ENCODE data around the gene OR4D2.
A peak's percentile ranks its signal among the peaks of the same experiment; 100 is the strongest.
"Not testable (repeated sequence)": the region's sequence is repeated elsewhere in the genome, so short reads cannot be mapped to it uniquely, and the experiment has no call there.

The OR4D2 gene

DNA sequence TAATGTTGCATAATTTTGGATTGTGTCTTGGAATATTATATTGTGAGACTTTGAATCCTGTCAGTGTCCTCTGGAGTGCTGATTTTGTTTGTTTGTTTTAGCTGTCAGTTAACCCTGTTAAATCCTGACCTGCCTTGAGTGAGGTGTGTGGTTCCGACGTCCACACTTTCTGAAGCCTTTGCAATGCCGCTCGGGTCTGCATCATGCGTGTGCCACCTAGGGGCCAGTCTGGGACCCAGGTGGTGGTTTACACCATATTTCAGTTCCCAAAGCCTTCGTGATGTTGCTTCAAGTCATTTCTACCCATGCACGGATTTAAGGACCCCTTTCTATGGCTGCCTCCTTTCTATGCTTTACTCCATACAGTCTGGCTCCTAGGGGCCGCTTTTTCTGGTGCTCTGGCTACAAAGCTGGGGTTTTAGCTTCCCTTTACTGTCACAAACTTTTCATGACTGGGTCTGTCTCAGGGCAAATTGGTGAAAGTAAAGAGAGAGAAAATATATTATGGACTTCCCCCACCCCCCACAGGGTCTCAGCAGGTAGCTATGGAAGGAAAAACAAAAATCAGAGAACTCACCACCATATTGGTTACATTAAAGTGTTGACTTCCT, 30.0 kb upstream of the OR4D2 start:
- Histone ChIP-seq H3K27me3 (ENCODE audit: insufficient read depth, low read depth, severe bottlenecking) (no peaks in the 10 kb centered on the region), H3K9me3 (ENCODE audit: severe bottlenecking) (peaks cover 4% of the 10 kb centered on the region)

DNA sequence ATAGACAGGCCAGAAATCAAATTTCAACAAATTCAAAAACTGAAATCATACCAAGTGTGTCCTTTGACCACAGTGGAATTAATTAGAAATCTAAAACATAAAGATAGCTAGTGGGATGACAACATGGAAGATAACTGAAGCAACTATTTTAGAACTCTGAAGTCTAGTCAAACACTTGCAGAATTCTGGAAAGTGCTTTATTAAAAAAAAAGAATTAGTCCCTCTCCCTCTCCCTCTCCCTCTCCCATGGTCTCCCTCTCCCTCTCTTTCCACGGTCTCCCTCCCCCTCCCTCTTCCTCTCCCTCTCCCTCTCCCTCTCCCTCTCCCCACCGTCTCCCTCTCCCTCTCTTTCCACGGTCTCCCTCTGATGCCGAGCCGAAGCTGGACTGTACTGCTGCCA, 25.3 kb upstream of the OR4D2 start:
- H3K27ac ChIP-seq: no peak overlapping the region
- TF ChIP-seq, protein P1, sequence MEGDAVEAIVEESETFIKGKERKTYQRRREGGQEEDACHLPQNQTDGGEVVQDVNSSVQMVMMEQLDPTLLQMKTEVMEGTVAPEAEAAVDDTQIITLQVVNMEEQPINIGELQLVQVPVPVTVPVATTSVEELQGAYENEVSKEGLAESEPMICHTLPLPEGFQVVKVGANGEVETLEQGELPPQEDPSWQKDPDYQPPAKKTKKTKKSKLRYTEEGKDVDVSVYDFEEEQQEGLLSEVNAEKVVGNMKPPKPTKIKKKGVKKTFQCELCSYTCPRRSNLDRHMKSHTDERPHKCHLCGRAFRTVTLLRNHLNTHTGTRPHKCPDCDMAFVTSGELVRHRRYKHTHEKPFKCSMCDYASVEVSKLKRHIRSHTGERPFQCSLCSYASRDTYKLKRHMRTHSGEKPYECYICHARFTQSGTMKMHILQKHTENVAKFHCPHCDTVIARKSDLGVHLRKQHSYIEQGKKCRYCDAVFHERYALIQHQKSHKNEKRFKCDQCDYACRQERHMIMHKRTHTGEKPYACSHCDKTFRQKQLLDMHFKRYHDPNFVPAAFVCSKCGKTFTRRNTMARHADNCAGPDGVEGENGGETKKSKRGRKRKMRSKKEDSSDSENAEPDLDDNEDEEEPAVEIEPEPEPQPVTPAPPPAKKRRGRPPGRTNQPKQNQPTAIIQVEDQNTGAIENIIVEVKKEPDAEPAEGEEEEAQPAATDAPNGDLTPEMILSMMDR (IDR thresholded peaks at IDR 0.05; ENCODE audit: low read depth, low read length): no peak
- no peak for DNase-seq

More for the DNA sequence above, 30.0 kb upstream of the OR4D2 start:
- Histone ChIP-seq H3K4me3 (ENCODE audit: low read depth, low read length) (no peak overlapping the region), H3K27ac (no peak overlapping the region), H3K36me3 (no peaks in the 10 kb centered on the region)
- TF ChIP-seq, protein P1 (IDR thresholded peaks at IDR 0.05; ENCODE audit: low read depth, low read length): peak; percentile 47
- no peak for DNase-seq

DNA sequence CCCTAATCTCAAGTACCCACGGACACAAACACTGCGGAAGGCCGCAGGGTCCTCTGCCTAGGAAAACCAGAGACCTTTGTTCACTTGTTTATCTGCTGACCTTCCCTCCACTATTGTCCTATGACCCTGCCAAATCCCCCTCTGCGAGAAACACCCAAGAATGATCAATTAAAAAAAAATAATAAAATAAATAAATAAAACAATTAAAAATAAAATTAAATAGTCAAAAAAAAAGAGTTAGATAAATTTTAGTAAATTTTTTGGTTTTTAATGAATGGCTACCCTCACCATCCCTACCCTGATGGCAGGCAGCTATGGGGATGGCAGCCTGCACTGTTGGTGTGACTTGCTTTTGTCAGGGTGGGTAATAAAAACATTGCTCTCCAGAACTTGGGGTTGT, 23.4 kb upstream of the OR4D2 start:
- H3K27me3 ChIP-seq (ENCODE audit: insufficient read depth, low read depth, severe bottlenecking); DNase-seq: not testable (repeated sequence)

More for the DNA sequence above, 25.3 kb upstream of the OR4D2 start:
- Histone ChIP-seq H3K9me3 (ENCODE audit: severe bottlenecking) (peaks cover 9% of the 10 kb centered on the region), H3K36me3 (no peaks in the 10 kb centered on the region), H3K4me3 (ENCODE audit: low read depth, low read length) (no peak overlapping the region), H3K27me3 (ENCODE audit: insufficient read depth, low read depth, severe bottlenecking) (no peaks in the 10 kb centered on the region)

DNA sequence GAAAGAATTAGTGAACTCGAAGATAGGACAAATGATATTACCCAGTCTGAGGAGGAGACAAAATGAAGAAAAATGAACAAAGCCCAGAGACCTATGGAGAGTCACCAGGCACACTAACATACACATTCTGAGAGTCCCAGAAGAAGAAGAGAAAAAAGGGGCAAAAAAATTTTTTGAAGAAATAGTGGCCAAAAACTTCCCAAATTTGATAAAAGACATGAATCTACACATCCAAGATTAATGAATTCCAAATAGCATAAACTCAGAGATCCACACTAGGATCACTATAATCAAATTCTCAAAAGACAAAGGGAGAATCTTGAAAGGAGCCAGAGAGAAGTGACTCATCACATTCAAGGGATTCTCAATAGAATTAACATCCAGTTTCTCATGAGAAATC, 22.0 kb upstream of the OR4D2 start:
- H3K36me3 ChIP-seq: no peaks in the 10 kb centered on the region
- H3K4me3 ChIP-seq (ENCODE audit: low read depth, low read length): no peak overlapping the region
- DNase-seq: no peak
- H3K9me3 ChIP-seq (ENCODE audit: severe bottlenecking): peaks cover 9% of the 10 kb centered on the region
- H3K27ac ChIP-seq: no peak overlapping the region
- TF ChIP-seq, protein P1 (IDR thresholded peaks at IDR 0.05; ENCODE audit: low read depth, low read length): no peak
- no peaks in the 10 kb centered on the region for H3K27me3 ChIP-seq (ENCODE audit: insufficient read depth, low read depth, severe bottlenecking)

More for the DNA sequence above, 23.4 kb upstream of the OR4D2 start:
- H3K4me3 ChIP-seq (ENCODE audit: low read depth, low read length); H3K36me3 ChIP-seq; H3K9me3 ChIP-seq (ENCODE audit: severe bottlenecking); H3K27ac ChIP-seq: not testable (repeated sequence)

DNA sequence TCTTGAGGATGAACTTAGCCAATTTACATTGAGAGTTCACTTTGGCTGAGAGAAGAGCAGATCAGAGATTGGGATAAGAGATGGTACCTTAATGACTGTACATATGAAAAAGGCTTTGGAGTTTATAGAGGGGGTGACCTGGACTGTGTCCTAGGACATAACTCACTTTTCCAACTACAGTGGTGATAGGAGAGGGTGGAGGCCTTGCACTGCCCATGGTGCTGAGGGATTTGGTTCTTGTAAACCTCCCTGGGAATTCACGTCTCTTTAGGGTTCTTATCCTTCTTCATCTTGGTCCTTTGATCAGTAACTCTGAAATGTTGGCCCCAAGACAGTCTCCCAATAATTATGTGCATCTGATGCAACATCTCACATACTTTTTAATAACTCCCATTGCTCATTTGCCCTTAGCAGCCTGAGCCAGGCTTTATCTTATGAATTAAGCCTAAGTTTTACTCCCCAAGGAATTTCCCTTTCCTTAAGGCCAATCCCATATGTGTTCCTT, 18.8 kb upstream of the OR4D2 start, which contains the start of gene OR4D1:
OR4D1 (plus strand) TSS at position 455 of the 505 bp plus-strand sequence. CDS start 6,770 bp downstream, outside the sequence.
- Histone ChIP-seq H3K36me3 (no peaks in the 10 kb centered on the region), H3K9me3 (ENCODE audit: severe bottlenecking) (peaks cover 9% of the 10 kb centered on the region), H3K27ac (no peak within 1 kb of the TSS), H3K4me3 (ENCODE audit: low read depth, low read length) (no peak within 1 kb of the TSS), H3K27me3 (ENCODE audit: insufficient read depth, low read depth, severe bottlenecking) (no peaks in the 10 kb centered on the region)
- no peak for DNase-seq
- TF ChIP-seq, protein P1 (IDR thresholded peaks at IDR 0.05; ENCODE audit: low read depth, low read length): no peak

DNA sequence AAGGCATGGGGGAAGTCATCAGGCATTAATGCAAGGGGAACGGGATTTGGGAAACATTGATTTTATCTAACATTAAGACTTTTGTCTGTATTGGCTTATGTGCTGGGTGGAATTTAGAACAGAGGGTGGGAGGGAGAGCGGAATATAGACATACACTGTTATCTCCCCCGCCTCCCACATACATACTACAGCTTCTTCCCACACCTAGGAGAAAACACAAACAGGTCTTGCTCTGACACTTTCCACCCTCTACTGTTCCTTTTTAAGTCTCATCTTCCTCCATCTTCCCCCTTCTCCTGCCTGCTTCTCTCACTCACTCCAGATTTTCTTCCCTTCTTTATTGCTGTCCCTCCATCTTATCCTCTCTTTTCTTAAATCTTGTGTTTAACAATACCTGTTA, 18.2 kb upstream of the OR4D2 start:
- H3K36me3 ChIP-seq: no peaks in the 10 kb centered on the region
- H3K9me3 ChIP-seq (ENCODE audit: severe bottlenecking): peaks cover 9% of the 10 kb centered on the region
- H3K4me3 ChIP-seq (ENCODE audit: low read depth, low read length): no peak overlapping the region
- no peaks in the 10 kb centered on the region for H3K27me3 ChIP-seq (ENCODE audit: insufficient read depth, low read depth, severe bottlenecking)
- no peak for DNase-seq
- H3K27ac ChIP-seq: no peak overlapping the region
- TF ChIP-seq, protein P1 (IDR thresholded peaks at IDR 0.05; ENCODE audit: low read depth, low read length): no peak

All from WERI-Rb-1 (cell line).